Measurements from ENCODE around the gene MARK2.
A peak's percentile ranks its signal among the peaks of the same experiment; 100 is the strongest.

MARK2 gene

GRCh38 chr11:63826471-63827190 lies 12.3 kb upstream of the MARK2 start:
- no peak for DNase-seq (ENCODE audit: extremely low spot score, insufficient read length, low read depth)
- FAIRE-seq = no peak

- FAIRE-seq (no peak), DNase-seq (ENCODE audit: extremely low spot score, insufficient read length, low read depth) (no peak)
These were observed 9.0 kb upstream of the MARK2 start for GRCh38 chr11:63829823-63830489.

GRCh38 chr11:63831326-63831725 lies 7.6 kb upstream of the MARK2 start:
- no peak for FAIRE-seq
- DNase-seq (ENCODE audit: extremely low spot score, insufficient read length, low read depth) = no peak

GRCh38 chr11:63832336-63832735 lies 6.6 kb upstream of the MARK2 start:
- DNase-seq (ENCODE audit: extremely low spot score, insufficient read length, low read depth) (no peak), FAIRE-seq (no peak)

- DNase-seq (ENCODE audit: extremely low spot score, insufficient read length, low read depth) = no peak
- FAIRE-seq = no peak
These were observed 5.9 kb upstream of the MARK2 start for GRCh38 chr11:63833048-63833447.

GRCh38 chr11:63834535-63835157 lies 4.3 kb upstream of the MARK2 start:
- DNase-seq (ENCODE audit: extremely low spot score, insufficient read length, low read depth) (no peak), FAIRE-seq (no peak)

- FAIRE-seq (no peak), DNase-seq (ENCODE audit: extremely low spot score, insufficient read length, low read depth) (no peak)
These were observed 3.8 kb upstream of the MARK2 start for GRCh38 chr11:63835158-63835545.

GRCh38 chr11:63837027-63837688 lies 1.8 kb upstream of the MARK2 start:
- peak; percentile 82 for FAIRE-seq
- peak; percentile 66 for DNase-seq (ENCODE audit: extremely low spot score, insufficient read length, low read depth)

- DNase-seq (ENCODE audit: extremely low spot score, insufficient read length, low read depth) (no peak), FAIRE-seq (no peak)
These were observed 1.2 kb upstream of the MARK2 start for GRCh38 chr11:63837739-63838138.

GRCh38 chr11:63838150-63838677 lies 696 bp upstream of the MARK2 start:
- FAIRE-seq = no peak
- no peak for DNase-seq (ENCODE audit: extremely low spot score, insufficient read length, low read depth)

- FAIRE-seq = peak; percentile 38
- no peak for DNase-seq (ENCODE audit: extremely low spot score, insufficient read length, low read depth)
These were observed 822 bp downstream of the MARK2 start for GRCh38 chr11:63839508-63840355.

GRCh38 chr11:63840356-63841060 lies 1.6 kb downstream of the MARK2 start:
- FAIRE-seq (no peak), DNase-seq (ENCODE audit: extremely low spot score, insufficient read length, low read depth) (no peak)

GRCh38 chr11:63841554-63841953 lies 2.6 kb downstream of the MARK2 start:
- no peak for DNase-seq (ENCODE audit: extremely low spot score, insufficient read length, low read depth)
- no peak for FAIRE-seq

- FAIRE-seq = no peak
- no peak for DNase-seq (ENCODE audit: extremely low spot score, insufficient read length, low read depth)
These were observed 4.1 kb downstream of the MARK2 start for GRCh38 chr11:63843041-63843440.

GRCh38 chr11:63844836-63845235 lies 5.9 kb downstream of the MARK2 start:
- no peak for DNase-seq (ENCODE audit: extremely low spot score, insufficient read length, low read depth)
- FAIRE-seq = no peak

GRCh38 chr11:63845303-63845702 lies 6.4 kb downstream of the MARK2 start:
- DNase-seq (ENCODE audit: extremely low spot score, insufficient read length, low read depth) (no peak), FAIRE-seq (no peak)

- FAIRE-seq = no peak
- DNase-seq (ENCODE audit: extremely low spot score, insufficient read length, low read depth) = no peak
These were observed 7.0 kb downstream of the MARK2 start for GRCh38 chr11:63845911-63846310.

GRCh38 chr11:63846897-63847296 lies 8.0 kb downstream of the MARK2 start:
- no peak for DNase-seq (ENCODE audit: extremely low spot score, insufficient read length, low read depth)
- FAIRE-seq = no peak

- FAIRE-seq = no peak
- DNase-seq (ENCODE audit: extremely low spot score, insufficient read length, low read depth) = no peak
These were observed 8.5 kb downstream of the MARK2 start for GRCh38 chr11:63847363-63847762.
